ENCODE data around the gene HEATR5B.
"Not testable (repeated sequence)": the region's sequence is repeated elsewhere in the genome, so short reads cannot be mapped to it uniquely, and the experiment has no call there.

The HEATR5B gene

DNA sequence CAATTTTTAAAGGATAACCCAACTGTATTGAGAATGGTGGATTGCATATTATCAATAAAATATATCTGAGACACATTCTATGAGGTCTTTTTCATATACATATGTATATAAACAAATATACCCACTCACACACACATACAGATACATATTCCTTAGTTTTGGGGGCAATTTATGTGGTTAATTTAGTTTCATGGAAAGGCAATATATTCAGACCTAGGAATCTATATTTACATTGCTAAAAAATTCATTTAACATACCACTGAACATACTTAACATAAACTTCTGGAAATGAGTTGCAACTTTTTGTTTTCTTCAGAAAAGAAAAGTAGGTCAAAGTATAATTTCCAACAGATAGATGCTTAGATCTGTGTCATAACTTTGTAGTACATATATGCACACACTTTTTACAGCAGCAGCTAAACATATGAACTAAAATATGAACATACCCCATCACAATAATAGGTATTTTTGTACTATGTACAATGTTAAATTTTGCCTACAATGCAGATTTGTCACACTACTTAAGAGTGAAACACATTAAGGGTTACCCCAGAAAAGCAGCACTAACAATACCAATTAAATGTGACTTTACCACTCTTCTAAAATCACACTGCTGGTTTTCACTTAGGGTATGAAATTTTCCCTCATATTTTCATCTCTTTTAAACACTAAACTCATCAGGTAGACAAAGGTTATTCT is 23.0 kb downstream of the HEATR5B start:
- no peak for DNase-seq

DNA sequence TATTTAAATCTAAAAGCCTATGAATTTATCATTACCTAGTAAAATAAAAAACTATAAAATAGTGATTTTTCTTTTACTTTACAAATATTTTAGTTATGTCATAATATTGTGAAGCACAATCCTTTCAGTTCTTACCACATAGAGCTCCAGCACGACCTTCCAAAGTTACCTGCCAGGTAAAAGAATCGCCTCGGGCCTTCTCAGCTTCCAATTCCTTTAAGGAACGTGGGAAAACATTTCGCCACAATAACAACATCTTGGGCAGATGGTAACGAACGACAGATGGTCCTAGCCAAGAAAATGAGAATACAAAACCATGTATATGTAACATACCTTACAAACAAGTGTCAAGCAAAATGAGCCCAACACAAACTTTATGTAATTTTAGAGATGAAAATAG is 23.7 kb downstream of the HEATR5B start:
- no peak for DNase-seq

- no peak for DNase-seq
Measured at GRCh38 chr2:37059841-37060240, 24.3 kb downstream of the HEATR5B start.

DNA sequence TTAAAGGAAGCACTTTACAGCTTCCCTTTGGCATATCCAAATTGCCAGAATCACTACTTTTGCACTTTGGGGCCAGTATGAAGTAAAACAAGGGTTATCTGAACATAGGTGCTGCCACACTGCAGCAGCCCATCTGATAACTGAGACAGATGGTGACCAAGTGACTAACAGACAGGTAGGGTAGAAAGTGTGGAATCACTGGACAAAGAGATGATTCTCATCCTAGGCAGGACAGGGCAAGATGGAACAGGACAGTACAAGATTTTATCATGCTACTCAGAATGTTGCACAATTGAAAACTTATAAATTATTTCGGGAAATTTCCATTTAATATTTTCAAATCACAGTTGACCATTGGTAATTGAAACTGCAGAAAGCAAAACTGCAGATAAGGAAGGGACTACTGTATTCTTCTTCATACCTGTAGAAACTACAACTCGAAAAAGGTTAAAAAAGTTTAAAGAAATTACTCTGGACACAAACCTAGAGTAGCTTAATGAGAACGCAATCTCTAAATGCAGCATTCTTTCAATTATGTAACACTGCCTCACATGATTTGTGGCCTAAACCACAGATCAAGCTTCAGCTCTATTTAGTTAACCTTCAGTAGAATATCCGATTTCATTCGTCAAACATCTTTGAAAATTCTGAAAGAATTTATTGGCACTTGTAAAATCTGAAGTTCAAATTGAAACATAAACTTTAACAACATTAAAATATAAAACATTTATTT is 31.4 kb downstream of the HEATR5B start:
- no peak for DNase-seq

- DNase-seq = no peak
Measured at GRCh38 chr2:37039580-37039979, 44.6 kb downstream of the HEATR5B start.

DNA sequence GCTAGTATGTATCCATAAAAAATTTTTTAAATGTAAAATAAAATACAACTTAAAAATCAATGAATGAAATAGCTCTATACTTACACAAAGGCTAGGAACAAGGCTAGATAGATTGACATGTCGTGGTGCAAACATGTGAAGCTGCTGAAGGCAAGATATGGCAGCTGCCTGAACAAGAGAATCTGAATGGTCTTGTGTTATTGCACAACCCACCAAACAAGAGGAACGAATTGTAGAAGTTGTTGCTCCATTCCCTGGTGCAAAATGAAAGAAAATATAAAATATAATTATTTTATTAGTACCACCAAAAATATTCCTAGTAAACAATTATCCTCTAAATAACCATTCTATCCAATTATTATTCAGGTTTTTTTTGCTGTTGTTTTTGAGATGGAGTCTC is 46.4 kb downstream of the HEATR5B start:
- DNase-seq = no peak

DNA sequence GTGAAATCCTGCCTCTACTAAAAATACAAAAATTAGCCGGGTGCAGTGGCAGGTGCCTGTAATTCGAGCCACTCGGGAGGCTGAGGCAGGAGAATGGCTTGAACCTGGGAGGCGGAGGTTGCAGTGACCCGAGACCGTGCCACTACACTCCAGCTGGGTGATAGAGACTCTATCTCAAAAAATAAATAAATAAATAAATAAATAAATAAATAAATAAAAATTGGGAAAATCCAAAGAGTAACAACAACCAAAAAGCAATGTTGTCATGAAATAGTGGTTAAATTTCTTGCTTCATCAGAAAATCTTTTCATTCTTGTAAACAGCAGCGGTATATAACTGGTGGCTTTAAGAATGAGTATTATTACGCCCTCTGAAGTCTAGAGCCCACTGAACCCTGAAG is 54.4 kb downstream of the HEATR5B start:
- no peak for DNase-seq

DNA sequence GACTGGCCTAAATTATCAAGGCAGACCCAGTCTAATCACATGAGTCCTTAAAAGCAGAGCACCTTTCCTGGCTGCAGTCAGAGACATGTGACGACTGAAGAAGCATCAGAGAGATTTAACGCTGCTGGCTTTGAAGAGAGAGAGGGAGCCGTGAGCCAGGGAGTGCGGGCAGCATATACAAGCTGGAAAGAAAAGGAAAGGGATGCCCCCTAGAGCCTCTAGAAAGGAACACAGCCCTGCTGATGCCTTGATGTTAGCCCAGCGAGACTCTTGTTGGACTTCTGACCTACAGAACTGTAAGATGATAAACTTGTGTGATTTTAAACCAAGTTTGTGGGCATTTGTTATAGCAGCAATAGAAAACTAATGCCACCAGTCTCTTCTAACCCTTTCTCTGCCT is 58.1 kb downstream of the HEATR5B start:
- DNase-seq = peak; percentile 7

GRCh38 chr2:37020887-37021796 is 63.0 kb downstream of the HEATR5B start:
- DNase-seq = no peak

GRCh38 chr2:37020212-37020886 is 63.8 kb downstream of the HEATR5B start:
- no peak for DNase-seq

DNA sequence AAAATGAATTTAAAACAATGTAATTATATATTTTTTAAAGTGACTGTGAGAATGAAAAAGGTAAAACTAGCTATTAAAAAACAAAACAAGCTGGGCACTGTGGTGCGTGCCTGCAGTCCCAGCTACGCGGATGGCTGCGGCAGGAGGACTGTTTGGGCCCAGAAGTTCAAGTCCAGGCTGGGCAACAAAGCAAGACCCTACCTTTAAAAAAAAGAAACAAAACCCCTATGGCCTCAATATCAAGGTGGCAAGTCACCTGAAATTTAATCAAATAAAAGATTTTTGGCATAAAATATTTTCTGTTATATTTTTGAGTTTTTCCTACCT is 70.9 kb downstream of the HEATR5B start:
- DNase-seq = no peak

DNA sequence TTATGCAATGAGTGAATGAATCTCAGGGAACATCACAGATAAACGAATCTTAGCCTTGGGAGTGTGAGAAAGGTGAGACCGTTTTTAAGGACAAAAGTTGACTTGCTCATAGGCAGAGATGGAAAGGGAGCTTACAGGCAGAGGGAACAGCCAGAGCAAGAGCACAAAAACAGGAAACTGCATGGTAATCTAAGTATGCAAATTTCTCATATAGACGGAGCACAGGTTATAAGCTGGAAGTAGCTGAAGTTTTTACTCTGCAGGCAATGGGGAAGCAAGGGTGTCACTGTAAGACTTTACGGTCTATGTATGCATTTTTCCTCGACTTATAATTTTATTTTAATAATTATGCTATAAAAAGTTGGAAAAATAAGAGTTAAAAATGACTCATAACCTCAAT is 73.0 kb downstream of the HEATR5B start:
- no peak for DNase-seq

DNA sequence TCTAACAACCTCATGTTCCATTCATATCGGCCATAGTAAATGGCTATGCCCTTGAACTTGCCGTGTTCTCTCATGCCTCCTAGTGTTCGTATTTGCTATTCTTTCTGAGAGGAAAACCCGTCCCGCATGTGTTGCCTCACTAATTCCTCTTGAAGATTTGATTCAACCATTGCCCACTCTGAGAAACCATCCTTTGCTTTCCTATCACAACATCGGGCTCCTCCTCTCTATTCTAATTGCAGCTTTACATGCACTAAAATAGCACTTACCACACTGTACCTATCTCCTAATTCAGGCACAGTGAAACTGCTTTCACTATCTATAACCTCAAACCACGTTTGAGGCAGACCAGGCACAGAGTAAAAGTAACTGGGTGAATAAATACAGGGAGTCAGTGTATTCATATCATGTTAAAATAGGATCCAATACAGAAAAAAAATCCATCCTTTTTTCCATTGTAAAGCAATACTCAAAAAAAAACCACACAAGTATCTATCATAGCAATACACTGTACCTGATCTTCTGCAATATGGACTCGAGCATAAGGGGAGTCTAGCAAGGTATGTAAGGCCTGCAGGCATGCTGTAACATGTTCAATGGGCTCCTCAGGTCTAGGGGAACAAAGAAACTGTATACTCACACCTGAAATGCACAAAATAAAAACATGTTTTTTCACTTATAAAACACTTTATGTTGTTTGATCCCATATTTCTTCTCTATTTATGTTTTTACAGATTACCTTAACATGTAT is 78.9 kb downstream of the HEATR5B start:
- peak; percentile 6 for DNase-seq

DNA sequence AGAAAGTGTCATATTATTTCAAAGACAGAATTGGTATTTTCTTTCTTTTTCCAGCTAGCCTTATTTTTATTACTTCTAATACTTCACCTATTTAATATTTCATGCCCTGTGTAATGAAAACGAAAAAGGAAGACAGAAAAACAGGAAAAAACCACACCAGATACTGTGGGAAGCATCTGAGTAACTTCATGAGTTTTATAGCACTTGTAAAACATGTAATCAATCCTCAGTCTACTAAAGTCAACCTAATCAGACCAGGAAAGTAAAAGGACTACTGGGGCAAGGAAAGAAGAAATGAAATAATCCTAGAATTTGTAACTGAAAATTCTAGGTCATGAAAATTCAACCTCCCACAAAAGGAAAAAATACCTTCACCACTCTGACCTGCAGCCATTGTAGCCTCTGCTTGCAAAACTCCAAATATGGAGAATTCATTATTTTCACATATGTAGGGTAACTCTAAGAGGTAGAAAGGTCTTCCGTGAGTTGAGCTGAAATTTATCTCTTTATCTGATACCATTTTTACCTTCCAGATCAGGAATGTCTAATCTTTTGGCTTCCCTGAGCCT is 83.1 kb downstream of the HEATR5B start:
- DNase-seq = no peak

DNA sequence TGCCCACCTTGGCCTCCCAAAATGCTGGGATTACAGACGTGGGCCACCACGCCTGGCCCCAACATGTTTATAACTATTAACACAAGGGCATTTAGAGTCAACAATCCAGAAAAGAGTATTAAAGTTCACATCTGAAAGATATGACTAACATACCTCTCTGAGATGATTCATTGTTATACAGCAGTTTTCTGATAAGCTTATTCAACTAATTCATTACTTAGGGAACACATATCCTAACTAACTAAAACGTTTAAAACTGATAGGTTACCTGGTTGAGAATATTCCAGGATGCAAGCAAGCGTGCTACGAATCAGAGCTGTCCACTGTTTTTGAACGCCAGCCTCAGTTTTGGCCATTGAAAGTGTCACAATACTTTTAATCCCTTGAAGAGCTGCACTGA is 83.9 kb downstream of the HEATR5B start:
- no peak for DNase-seq

- not testable (repeated sequence) for DNase-seq
Measured at GRCh38 chr2:36999416-36999815, 84.8 kb downstream of the HEATR5B start.

- DNase-seq = no peak
Measured at GRCh38 chr2:36993841-36994620, 90.1 kb downstream of the HEATR5B start.

DNA sequence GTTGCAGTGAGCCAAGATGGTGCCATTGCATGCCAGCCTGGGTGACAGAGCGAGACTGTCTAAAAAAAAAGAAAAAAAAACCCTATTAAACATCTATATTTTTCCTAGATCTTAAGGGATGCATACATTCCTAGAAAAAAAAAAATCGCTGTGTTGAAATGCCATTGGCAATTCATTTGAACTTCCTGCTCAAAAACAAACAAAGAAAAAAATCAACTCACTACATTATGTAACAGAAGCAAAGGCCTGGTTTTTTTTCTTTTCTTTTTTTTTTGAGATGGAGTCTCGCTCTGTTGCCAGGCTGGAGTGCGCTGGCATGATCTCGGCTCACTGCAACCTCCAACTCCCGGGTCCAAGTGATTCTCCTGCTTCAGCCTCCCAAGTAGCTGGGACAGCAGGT is 96.2 kb downstream of the HEATR5B start:
- DNase-seq = no peak

DNA sequence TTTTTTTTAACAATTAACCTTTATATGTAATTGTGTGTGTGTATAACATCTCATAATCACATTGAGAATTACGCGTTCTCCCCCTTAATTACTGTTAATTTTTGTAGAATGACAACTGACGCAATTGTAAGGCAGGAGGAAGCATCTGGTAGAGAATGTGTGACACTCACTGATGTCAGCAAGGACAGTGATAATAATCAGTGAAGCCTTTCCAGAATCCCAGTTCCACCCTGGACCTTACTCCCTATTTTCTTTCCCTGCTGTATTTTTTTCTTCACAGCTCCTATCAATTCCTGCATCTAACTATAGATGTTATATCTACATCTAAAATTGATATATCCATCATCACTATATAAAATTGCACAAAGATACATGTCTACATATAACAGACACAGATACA is 101.7 kb downstream of the HEATR5B start:
- no peak for DNase-seq

DNA sequence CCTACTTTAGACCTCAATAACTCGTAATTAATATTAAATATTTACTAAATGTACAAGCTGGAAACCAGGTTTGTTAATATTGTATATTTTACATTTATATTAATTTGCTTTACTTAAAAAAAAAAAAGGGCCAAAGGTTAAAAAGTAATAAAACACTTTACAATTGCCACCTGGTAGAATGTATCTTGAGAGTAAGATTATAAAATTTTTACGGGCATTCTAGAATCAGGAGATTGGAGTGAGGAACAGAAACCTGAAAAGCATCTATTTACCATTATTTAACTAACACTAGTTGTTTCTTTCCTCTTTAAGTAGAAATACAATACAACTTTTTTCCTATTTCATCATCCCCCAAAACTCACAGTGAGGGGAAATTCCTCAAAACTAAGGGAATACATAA is 102.3 kb downstream of the HEATR5B start:
- DNase-seq = no peak

- not testable (repeated sequence) for DNase-seq
Measured at GRCh38 chr2:36979007-36979406, 105.2 kb downstream of the HEATR5B start.

Measured in activated CD4-positive, alpha-beta T cell treated with anti-CD3 and anti-CD28 coated beads for 48 hours (primary cell).